ENCODE results near the gene HNRNPU. TPM values are rescaled to one million over a fixed set of nuclear protein-coding genes. Genes with fewer than 3 reads are reported as not detected.

Gene HNRNPU
- polyA plus RNA-seq, 1 experiment: 262 TPM

GRCh38 chr1:244850099-244850852 lies 14.1 kb downstream of the HNRNPU start:
- POLR2A ChIA-PET: interaction anchor here (0.6 to 0.7 kb wide), 4 partner anchors 13 to 91 kb away, joined by 3 to 5 read pairs (median 4); no protein-coding TSS in a partner anchor
- Histone ChIP-seq H3K9me3 (ENCODE audit: control insufficient read depth, insufficient read depth, low read length) (no peaks in the 10 kb centered on the region), H3K27ac (ENCODE audit: low read depth, low read length) (no peak overlapping the region), H3K4me3 (ENCODE audit: low read depth, low read length) (no peak overlapping the region), H3K27me3 (ENCODE audit: control insufficient read depth, insufficient read depth, low read length) (no peaks in the 10 kb centered on the region)
- DNase-seq (ENCODE audit: low read depth, low spot score): no peak
- CTCF ChIA-PET: interaction anchor here (0.6 to 3.2 kb wide), 5 partner anchors 13 to 307 kb away, joined by 3 to 24 read pairs (median 3); no protein-coding TSS in a partner anchor
- TF ChIP-seq, protein P1, sequence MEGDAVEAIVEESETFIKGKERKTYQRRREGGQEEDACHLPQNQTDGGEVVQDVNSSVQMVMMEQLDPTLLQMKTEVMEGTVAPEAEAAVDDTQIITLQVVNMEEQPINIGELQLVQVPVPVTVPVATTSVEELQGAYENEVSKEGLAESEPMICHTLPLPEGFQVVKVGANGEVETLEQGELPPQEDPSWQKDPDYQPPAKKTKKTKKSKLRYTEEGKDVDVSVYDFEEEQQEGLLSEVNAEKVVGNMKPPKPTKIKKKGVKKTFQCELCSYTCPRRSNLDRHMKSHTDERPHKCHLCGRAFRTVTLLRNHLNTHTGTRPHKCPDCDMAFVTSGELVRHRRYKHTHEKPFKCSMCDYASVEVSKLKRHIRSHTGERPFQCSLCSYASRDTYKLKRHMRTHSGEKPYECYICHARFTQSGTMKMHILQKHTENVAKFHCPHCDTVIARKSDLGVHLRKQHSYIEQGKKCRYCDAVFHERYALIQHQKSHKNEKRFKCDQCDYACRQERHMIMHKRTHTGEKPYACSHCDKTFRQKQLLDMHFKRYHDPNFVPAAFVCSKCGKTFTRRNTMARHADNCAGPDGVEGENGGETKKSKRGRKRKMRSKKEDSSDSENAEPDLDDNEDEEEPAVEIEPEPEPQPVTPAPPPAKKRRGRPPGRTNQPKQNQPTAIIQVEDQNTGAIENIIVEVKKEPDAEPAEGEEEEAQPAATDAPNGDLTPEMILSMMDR (IDR thresholded peaks at IDR 0.05; ENCODE audit: low read depth, low read length): no peak

DNA sequence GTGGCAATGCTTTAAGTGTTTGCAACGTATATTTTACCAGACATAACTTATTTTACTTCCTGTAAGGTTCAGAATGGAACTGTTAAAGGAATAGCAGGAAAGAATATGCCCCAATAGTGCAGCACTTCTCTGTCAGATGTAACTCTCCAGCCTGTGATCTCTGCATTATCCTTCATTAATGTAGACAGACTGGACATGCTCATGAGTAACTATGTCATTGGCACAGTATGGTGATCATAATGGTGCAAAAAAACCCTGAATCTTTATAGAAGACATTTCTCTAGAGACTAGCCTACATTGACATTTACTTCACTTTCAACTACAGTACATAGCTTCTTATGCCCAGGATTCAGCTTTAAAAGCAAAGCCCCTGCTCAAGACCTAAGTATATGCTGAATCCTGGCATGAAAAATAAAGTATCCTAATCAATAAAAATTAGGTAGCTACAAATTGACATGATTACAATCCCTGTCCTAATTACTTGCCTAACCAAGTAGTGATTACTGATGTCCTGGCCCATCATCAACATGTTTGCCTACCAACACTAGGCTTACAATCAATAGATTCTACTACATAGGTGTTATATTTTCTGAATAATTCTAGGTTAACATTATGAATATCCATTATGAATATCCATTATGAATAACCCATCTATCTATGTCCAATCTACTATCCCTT lies 15.0 kb downstream of the HNRNPU start:
- H3K9me3 ChIP-seq (ENCODE audit: control insufficient read depth, insufficient read depth, low read length): no peaks in the 10 kb centered on the region
- H3K27ac ChIP-seq (ENCODE audit: low read depth, low read length): no peak overlapping the region
- no peaks in the 10 kb centered on the region for H3K27me3 ChIP-seq (ENCODE audit: control insufficient read depth, insufficient read depth, low read length)
- DNase-seq (ENCODE audit: low read depth, low spot score): no peak
- TF ChIP-seq, protein P1 (IDR thresholded peaks at IDR 0.05; ENCODE audit: low read depth, low read length): no peak
- CTCF ChIA-PET: interaction anchor here (0.6 to 3.2 kb wide), 4 partner anchors 14 to 308 kb away, joined by 3 to 24 read pairs (median 3); no protein-coding TSS in a partner anchor
- H3K4me3 ChIP-seq (ENCODE audit: low read depth, low read length): no peak overlapping the region
- POLR2A ChIA-PET: no interaction called here

DNA sequence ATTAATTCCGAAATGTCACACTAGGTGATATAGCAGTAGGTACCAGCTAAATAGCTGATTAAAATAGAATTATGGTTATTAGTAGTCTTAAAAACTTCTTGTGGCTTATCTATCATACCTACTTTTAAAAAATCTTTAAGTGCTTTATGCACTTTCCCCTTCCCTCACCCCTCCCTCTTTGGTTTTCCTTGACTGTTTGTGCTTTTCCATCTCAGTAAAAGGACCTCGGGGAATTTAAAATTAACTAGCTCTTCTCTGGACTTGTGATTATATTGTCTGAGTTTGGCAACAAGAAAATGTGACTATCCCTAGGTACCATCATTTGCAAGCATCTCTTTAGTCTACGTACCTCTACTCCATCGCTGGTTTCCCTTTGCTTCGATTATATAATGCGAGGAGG lies 17.7 kb downstream of the HNRNPU start:
- Histone ChIP-seq H3K27ac (ENCODE audit: low read depth, low read length) (no peak overlapping the region), H3K9me3 (ENCODE audit: control insufficient read depth, insufficient read depth, low read length) (no peaks in the 10 kb centered on the region), H3K27me3 (ENCODE audit: control insufficient read depth, insufficient read depth, low read length) (no peaks in the 10 kb centered on the region), H3K4me3 (ENCODE audit: low read depth, low read length) (no peak overlapping the region)
- TF ChIP-seq, protein P1 (IDR thresholded peaks at IDR 0.05; ENCODE audit: low read depth, low read length): no peak
- ChIA-PET CTCF (interaction anchor here (1.0 to 2.3 kb wide), 2 partner anchors 10 to 196 kb away, joined by 3 to 10 read pairs; no protein-coding TSS in a partner anchor), POLR2A (interaction anchor here (1.7 kb wide), 1 partner anchor 11 kb away, joined by 6 read pairs; the partner anchor contains the start of gene COX20)
- DNase-seq (ENCODE audit: low read depth, low spot score): no peak

DNA sequence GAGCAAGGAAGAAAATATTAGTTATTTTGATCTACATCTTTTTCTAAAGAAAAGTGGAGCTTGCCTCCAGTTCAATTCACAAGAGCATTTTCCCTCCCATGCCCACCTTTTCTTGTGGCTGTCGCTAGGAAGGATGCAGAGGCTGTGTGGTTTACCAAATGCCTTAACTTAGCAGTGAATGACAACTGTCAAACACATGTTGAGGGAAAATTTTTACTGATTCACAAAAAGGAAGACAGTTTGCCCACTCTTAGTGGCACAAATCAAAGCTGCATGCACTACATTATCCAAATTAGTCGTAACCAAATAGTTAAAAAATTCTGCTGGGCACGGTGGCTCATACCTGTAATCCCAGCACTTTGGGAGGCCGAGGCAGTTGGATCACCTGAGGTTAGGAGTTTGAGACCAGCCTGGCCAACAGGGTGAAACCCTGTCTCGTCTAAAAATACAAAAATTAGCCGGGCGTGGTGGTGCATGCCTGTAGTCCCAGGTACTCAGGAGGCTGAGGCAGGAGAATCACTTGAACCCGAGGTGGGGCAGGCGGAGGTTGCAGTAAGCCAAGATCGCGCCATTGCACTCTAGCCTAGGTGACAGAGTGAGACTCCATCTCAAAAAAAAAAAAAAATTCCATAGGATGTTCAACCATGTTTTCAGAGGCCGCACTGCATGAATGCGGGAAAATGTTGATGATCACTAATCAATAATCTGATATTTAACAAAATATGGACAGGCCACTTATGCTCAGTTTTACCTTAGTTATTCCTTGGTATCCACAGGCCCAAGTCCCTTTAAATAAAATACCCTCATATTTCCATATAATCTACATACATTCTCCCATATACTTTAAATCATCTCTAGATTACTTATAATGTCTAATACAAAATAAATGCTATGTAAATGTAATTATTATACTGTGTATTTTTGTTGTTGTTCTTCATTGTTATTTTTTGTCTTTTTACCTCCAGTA lies 19.9 kb downstream of the HNRNPU start:
- ChIA-PET POLR2A (no interaction called here), CTCF (interaction anchor here (0.8 to 1.2 kb wide), 2 partner anchors 198 to 240 kb away, joined by 3 to 4 read pairs; no protein-coding TSS in a partner anchor)
- H3K27ac ChIP-seq (ENCODE audit: low read depth, low read length): peak overlapping the region; percentile 21
- no peak overlapping the region for H3K4me3 ChIP-seq (ENCODE audit: low read depth, low read length)
- H3K27me3 ChIP-seq (ENCODE audit: control insufficient read depth, insufficient read depth, low read length): no peaks in the 10 kb centered on the region
- DNase-seq (ENCODE audit: low read depth, low spot score): no peak
- H3K9me3 ChIP-seq (ENCODE audit: control insufficient read depth, insufficient read depth, low read length): no peaks in the 10 kb centered on the region
- TF ChIP-seq, protein P1 (IDR thresholded peaks at IDR 0.05; ENCODE audit: low read depth, low read length): no peak
